ENCODE measurements around the gene PNMA6A.
"Not testable (repeated sequence)": the region's sequence is repeated elsewhere in the genome, so short reads cannot be mapped to it uniquely, and the experiment has no call there.

The PNMA6A gene

GRCh38 chrX:153077437-153078135, 5.3 kb downstream of the PNMA6A start:
- DNase-seq, result not testable (repeated sequence)

DNA sequence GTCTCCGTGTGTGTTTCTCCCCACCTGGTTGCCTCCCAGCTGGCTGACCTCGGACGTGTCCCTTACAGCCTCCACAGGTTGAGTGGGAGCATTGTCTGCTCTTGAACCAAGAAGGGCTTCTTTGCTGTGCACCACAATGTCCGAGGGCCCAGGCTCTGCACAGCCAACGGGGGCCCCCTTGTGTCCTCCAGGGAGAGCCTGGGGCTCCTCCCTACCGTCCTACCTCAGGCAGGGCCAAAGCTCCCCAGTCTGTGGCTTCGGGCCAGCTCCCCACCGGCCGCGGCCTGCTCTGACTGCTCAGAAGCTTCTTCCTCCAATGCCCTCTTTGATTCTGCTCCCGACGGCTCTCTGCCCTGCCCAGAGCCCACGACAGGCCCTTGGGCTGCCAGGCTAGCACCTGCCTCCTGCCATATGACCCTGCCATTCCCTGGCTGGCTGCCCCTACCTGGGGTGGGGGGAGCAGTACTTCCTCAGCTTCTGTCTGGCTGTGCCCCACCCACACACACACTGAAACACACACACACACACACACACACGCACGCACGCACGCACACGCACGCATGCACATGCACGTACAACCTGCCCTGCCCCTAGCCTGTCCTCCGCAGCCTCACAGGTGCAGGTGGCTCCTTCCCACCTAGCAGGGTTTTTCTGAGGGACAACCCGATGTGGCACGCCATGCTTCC, 11.1 kb downstream of the PNMA6A start:
- not testable (repeated sequence) for DNase-seq

DNA sequence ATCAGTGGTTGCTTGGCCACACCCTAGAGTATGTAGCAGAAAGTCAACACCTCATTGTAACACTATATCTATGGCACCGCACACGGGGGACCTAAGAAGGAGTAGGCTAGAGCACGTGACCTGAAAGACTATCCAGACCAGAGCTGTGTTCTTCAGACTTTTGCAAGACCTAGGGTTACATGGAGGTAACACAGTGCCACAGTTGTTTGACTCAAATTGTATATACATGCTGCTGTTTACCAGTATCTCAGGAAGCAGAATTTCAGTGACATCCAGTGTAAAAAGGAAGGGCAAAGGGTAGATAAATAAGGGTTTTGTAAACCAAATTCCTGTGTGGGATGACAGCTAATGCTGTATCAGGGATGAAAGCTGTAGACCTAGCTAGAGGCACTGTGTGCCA, 30.2 kb downstream of the PNMA6A start:
- DNase-seq, result no peak

DNA sequence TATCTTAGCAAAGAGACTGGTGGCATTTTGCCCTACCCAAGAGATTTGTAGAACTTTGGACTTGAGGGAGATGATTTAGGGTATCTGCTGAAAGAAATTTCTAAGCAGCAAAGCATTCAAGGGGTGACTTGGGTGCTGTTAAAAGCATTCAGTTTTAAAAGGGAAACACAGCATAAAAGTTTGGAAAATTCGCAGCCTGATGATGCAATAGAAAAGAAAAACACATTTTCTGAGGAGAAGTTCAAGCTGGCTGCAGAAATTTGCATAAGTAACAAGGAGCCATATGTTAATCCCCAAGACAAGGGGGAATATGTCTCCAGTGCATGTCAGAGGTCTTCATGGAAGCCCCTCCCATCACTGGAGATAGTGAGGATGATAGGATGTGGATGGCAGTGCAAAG, 32.7 kb downstream of the PNMA6A start:
- DNase-seq, result not testable (repeated sequence)

DNA sequence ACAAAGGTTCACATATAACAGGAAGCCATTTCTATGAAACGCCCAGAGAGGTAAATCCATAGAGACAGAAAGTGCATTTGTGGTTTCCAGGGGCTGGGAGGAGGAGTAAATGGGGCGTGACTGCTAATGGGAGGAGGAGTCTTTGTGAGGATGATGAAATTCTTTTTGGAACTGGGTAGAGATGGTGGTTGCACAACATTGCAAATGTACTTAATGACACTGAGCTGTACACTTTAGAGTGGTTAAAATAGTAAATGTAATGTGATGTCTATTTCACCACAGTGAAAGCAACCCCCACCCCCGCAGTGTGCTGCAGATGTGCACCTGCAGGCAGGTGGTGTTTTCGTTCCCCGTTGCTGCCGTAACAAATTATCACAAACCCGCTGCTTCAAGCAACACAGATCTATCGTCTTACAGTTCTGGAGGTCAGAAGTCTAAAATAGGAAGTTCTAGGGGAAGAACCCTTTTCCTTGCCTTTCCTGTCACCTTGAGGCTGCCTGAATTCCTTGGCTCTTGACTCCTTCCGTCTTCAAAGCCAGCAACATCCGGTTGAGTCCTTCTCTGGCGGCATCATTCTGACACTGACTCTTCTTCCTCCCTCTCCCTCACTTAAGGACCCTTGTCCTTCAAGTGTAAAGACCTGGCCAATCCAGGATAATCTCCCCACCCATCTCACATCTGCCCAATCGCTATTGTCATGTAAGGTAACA, 34.0 kb downstream of the PNMA6A start:
- DNase-seq, result not testable (repeated sequence)

DNA sequence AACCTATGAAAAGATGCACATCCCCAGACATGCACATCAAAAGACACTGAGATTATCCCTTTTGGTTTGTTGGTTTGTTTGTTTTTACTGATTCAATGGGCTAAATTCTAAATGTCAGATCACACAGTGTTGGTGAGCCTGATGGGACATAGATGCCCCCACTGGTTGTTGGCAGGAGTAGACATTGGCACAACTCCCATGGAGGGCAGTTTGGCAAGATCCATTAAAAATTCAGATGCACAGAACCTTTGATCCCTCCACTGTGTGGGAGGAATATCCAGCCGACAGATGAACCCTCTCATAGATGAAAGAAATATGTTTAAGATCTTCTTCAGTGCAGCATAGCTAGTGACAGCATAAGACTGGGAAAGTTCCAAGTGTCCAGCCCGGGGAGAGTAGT, 38.5 kb downstream of the PNMA6A start:
- not testable (repeated sequence) for DNase-seq

DNA sequence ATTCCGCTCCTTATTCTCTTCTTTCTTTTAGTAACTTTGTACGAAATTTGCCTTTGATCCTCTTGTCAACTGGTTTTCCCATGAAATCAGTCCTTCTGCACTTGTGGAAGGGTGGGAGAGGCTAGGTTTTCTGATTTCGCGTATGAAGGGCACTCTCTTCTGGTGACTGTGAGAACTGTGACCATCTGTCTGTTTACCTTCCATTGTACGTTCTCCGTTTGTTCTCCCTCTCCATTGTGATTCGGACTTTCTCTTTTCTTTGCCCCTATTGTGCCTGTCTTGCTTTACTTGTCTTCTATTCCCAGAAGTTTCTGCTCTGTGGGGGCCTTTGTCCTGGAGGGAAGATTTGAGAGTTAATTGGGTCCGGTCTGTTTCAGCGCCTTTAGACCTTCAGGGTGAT, 41.6 kb downstream of the PNMA6A start:
- not testable (repeated sequence) for DNase-seq

DNA sequence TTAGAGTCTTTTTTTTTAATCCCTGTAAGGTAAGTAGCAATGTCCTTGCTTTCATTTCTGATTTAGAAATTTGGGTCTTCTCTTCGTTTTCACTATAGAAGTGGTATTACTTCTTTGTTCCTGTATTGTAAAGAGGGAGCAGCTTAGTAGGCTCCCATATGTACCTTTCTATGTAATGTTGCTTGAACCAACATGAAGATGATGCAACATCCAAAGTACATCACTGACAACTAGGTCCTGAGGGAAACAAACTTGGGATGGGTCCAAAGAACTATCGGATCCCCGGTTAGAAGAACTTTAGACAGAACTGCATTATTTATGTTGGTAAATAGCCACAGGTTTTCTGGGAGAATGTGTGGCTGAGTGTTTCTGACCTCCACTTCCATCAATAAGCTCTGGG, 45.5 kb downstream of the PNMA6A start:
- DNase-seq, result not testable (repeated sequence)

GRCh38 chrX:153120230-153120629, 48.0 kb downstream of the PNMA6A start:
- not testable (repeated sequence) for DNase-seq

DNA sequence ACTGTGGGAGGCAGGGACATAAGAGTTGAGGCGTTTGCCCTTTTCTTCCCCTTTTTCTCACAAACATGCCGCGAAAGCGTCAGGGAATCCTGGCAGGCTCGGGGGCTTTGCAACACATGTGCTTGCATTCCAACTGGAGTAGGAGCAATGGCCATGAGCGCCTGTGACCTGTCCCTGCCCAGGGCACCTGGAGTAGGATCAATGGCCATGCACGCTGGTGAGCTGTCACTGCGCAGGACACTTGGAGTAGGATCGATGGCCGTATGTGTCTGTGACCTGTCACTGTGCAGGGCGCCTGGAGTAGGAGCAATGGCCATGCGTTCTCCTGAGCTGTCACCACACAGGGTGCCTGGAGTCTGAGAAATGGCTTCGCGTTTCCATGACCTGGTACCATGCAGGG, 51.2 kb downstream of the PNMA6A start:
- DNase-seq, result not testable (repeated sequence)

Data from NK-92 treated with Interleukin-12 subunit alpha and Interleukin-12 subunit beta, amount 100 ng/mL, for 24 hours (cell line).